Stimulated activated CD4-positive, alpha-beta T cell treated with anti-CD3 and anti-CD28 coated beads, Interleukin-2, amount 100 ng/mL, for 24 hours (primary cell): Measurements from ENCODE around the gene SORL1.
"Not testable (repeated sequence)": the region's sequence is repeated elsewhere in the genome, so short reads cannot be mapped to it uniquely, and the experiment has no call there.

Experiments used
- DNase-seq, 2 donors: peaks; one replicate each; pipeline ENCODE4 v3.0.0-alpha.2; 2020

SORL1 gene

GRCh38 chr11:121595717-121596161, 143.6 kb downstream of the SORL1 start:
- DNase-seq: no peak

- no peak for DNase-seq
Observed at GRCh38 chr11:121596195-121597155, 144.4 kb downstream of the SORL1 start.

GRCh38 chr11:121603316-121603715, 151.2 kb downstream of the SORL1 start:
- no peak for DNase-seq

GRCh38 chr11:121604152-121604551, 152.0 kb downstream of the SORL1 start:
- no peak for DNase-seq

- no peak for DNase-seq
Observed at GRCh38 chr11:121606354-121606753, 154.2 kb downstream of the SORL1 start.

- no peak for DNase-seq
Observed at GRCh38 chr11:121607341-121607740, 155.2 kb downstream of the SORL1 start.

- DNase-seq: no peak
Observed at GRCh38 chr11:121608545-121609098, 156.5 kb downstream of the SORL1 start.

- no peak for DNase-seq
Observed at GRCh38 chr11:121610706-121611105, 158.6 kb downstream of the SORL1 start.

- DNase-seq: no peak
Observed at GRCh38 chr11:121611242-121611641, 159.1 kb downstream of the SORL1 start.

- no peak for DNase-seq
Observed at GRCh38 chr11:121613724-121614123, 161.6 kb downstream of the SORL1 start.

- no peak for DNase-seq
Observed at GRCh38 chr11:121614636-121615240, 162.6 kb downstream of the SORL1 start.

- DNase-seq: no peak
Observed at GRCh38 chr11:121615501-121615900, 163.4 kb downstream of the SORL1 start.

- no peak for DNase-seq
Observed at GRCh38 chr11:121618516-121618915, 166.4 kb downstream of the SORL1 start.

GRCh38 chr11:121625777-121626506, 173.8 kb downstream of the SORL1 start:
- DNase-seq: no peak

- no peak for DNase-seq
Observed at GRCh38 chr11:121626507-121626875, 174.4 kb downstream of the SORL1 start.

- no peak for DNase-seq
Observed at GRCh38 chr11:121626980-121627379, 174.9 kb downstream of the SORL1 start.

GRCh38 chr11:121630041-121630440, 177.9 kb downstream of the SORL1 start:
- DNase-seq: no peak

GRCh38 chr11:121631456-121631855, 179.3 kb downstream of the SORL1 start:
- DNase-seq: no peak

GRCh38 chr11:121634273-121634672, 182.2 kb downstream of the SORL1 start:
- no peak for DNase-seq

- no peak for DNase-seq
Observed at GRCh38 chr11:121634889-121635288, 182.8 kb downstream of the SORL1 start.

- DNase-seq: no peak
Observed at GRCh38 chr11:121636081-121636799, 184.1 kb downstream of the SORL1 start.

- DNase-seq: no peak
Observed at GRCh38 chr11:121636800-121637176, 184.7 kb downstream of the SORL1 start.

GRCh38 chr11:121637587-121637986, 185.5 kb downstream of the SORL1 start:
- DNase-seq: not testable (repeated sequence)
